ENCODE data around the gene KCNJ18.
"Not testable (repeated sequence)": the region's sequence is repeated elsewhere in the genome, so short reads cannot be mapped to it uniquely, and the experiment has no call there.

Gene KCNJ18

DNA sequence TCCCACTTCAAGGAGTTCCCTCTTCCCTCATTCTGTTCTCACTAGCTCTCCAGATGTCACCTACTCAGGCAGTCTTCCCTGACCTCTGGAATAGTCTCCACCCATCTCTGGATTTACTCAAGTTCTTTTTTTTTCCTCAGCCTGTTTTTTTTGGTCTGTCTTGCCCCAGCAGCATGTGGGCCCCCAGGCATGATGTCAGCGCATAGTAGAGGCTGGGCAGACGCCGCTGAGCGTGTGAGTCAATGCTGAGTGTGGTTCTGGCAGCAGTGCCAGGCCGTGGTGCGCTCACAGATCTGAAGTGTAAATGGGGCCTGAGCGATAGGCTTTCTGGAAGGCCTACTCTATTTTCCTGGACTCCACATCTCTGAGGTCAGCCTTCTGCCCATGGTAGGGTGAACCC lies 2.7 kb upstream of the KCNJ18 start:
- Mint-ChIP-seq H3K9me3 (ENCODE audit: low read depth) (no peaks in the 10 kb centered on the region), H3K27me3 (no peaks in the 10 kb centered on the region), H3K4me3 (no peak overlapping the region), H3K36me3 (no peaks in the 10 kb centered on the region), H3K27ac (no peak overlapping the region), H3K4me1 (ENCODE audit: low read depth) (no peaks in the 10 kb centered on the region)

DNA sequence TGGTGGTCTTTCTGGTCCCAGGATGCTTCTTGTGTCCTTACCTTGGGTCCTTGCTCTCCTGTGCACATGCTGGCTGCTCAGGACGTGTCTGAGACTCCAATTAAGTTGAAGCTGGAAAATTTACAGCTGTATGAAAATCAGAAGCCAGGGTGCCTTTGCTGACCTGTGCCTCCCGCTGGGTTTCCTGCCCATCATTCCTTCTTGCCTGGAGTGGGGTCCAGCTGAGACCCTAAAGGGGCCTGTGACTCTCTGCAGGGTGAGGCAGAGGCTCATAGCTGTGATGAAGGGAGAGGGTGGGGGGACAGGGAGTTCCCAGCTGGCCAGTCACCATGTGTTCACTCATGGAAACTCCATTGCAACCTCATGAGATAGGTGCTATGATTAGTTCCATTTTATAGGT lies 1.5 kb upstream of the KCNJ18 start:
- not testable (repeated sequence) for H3K4me1 Mint-ChIP-seq (ENCODE audit: low read depth); H3K9me3 Mint-ChIP-seq (ENCODE audit: low read depth); H3K27me3 Mint-ChIP-seq; H3K27ac Mint-ChIP-seq; H3K4me3 Mint-ChIP-seq; H3K36me3 Mint-ChIP-seq

DNA sequence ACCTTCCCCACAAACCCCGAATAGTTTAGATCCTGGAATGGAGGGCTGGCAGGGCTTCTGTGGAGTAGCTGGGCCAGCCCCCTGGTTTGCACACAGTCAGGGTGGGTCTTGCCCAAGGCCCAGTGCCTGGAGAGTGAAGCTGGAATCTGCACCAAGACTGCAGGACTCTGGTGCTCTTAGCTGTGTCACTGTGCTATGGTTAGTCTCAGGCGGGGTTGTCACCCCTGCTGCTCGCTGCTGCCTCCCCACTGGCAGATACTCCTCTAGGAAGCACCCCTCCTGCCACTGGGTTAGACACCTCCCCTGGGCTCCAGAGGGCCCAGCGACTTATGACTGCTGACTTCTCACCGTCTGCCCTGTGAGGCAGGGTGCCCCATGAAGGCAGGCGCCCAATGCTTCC lies 842 bp upstream of the KCNJ18 start:
- H3K27me3 Mint-ChIP-seq; H3K27ac Mint-ChIP-seq; H3K9me3 Mint-ChIP-seq (ENCODE audit: low read depth): not testable (repeated sequence)

GRCh38 chr17:21692704-21693065 lies 362 bp downstream of the KCNJ18 start:
- H3K27ac Mint-ChIP-seq; H3K4me3 Mint-ChIP-seq; H3K9me3 Mint-ChIP-seq (ENCODE audit: low read depth); H3K36me3 Mint-ChIP-seq; H3K27me3 Mint-ChIP-seq; H3K4me1 Mint-ChIP-seq (ENCODE audit: low read depth): not testable (repeated sequence)

More for the DNA sequence above, 842 bp upstream of the KCNJ18 start:
- H3K36me3 Mint-ChIP-seq; H3K4me1 Mint-ChIP-seq (ENCODE audit: low read depth); H3K4me3 Mint-ChIP-seq: not testable (repeated sequence)

DNA sequence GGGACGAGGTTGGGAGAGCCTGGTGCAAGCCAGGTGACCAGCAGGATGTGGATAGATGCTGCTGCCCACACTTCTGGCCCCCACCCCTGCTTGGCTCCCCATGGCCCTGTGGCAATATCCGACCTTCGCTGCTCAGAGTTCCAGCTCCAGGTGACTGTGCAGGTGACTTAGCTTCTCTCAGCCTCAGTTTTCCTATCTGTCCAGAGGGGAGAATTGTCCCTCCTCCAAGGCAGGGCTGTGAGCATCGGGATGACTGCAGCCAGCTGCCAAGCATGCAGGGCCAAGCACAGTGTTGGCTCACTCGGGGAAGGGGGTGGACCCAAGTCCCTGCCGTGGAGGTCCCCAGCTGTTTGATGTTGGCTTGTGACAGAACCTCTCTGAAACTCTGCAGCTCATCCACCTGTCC lies 1.1 kb downstream of the KCNJ18 start:
- H3K4me1 Mint-ChIP-seq (ENCODE audit: low read depth); H3K36me3 Mint-ChIP-seq; H3K4me3 Mint-ChIP-seq; H3K27me3 Mint-ChIP-seq; H3K9me3 Mint-ChIP-seq (ENCODE audit: low read depth); H3K27ac Mint-ChIP-seq: not testable (repeated sequence)

DNA sequence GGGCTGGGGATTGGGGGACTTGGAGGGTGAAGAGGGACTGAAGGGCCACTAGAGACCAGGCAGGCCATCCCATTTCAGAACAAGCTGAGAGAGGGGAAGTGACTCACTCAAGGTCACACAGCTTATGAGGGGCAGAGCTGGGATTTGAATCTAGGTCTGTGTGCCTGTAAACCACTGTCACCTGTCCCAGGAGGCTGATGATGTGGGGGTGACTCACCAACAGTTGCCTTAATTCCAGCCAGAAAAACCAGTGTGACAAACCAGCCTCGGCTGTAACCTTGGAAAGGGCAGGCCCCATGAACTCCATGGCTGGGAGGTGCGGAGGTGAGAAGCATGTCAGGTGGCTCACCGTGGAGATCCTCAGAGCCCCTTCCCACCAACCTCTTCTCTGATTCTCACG lies 1.6 kb downstream of the KCNJ18 start:
- H3K9me3 Mint-ChIP-seq (ENCODE audit: low read depth); H3K27me3 Mint-ChIP-seq; H3K36me3 Mint-ChIP-seq: not testable (repeated sequence)

DNA sequence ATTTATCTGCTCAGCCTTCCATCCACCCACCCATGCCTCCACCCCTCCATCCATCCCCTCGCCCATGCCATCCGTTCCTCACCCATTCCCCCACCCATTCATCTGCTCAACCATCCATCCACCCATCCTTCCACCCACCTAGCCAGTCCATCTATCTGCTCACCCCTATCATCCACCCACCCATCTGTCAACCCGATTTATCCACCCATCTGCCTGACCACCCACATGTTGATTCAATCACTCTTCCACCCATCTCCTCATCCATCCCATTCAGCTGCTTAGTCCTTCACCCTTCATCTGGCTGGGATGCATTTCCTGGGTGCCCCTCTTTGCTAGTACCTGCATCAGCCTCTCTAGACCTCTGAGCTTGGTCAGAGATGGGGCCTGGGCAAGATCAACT lies 3.9 kb downstream of the KCNJ18 start:
- not testable (repeated sequence) for H3K4me1 Mint-ChIP-seq (ENCODE audit: low read depth); H3K27ac Mint-ChIP-seq; H3K36me3 Mint-ChIP-seq; H3K27me3 Mint-ChIP-seq; H3K4me3 Mint-ChIP-seq; H3K9me3 Mint-ChIP-seq (ENCODE audit: low read depth)

More for the DNA sequence above, 1.6 kb downstream of the KCNJ18 start:
- H3K27ac Mint-ChIP-seq; H3K4me3 Mint-ChIP-seq; H3K4me1 Mint-ChIP-seq (ENCODE audit: low read depth): not testable (repeated sequence)

DNA sequence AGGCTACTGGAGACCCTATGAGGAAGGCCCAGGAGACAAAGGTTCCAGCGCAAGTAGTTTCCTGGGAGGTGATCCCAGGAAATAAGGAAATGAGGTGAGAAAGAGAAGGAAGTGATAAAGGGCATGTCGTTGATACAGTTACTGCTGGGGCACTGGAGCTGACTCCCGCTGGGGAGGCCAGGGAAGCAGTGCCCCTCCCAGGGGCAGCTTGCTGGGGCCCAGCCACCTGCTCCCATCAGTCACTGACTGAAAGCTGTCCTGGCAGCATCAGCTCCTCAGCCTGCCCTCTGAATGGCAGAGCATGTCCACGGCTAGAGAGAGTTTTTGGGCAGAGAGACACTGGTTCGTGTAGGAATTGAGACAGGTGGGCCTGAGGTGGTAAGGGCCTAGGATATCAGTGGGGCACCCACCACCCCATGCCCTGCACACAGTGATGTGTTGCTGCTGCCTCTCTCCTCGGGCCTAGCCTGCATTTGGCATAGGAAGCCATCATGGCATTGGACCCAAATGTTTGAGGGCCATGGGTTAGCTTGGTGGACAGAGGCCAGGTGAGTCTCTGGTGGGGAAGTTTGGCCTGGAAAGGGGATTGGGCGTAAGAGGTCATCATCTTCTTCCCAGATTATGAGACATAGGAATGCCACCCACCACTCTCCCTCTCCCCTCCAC lies 4.7 kb downstream of the KCNJ18 start:
- not testable (repeated sequence) for H3K27ac Mint-ChIP-seq; H3K36me3 Mint-ChIP-seq; H3K4me3 Mint-ChIP-seq; H3K9me3 Mint-ChIP-seq (ENCODE audit: low read depth); H3K4me1 Mint-ChIP-seq (ENCODE audit: low read depth); H3K27me3 Mint-ChIP-seq

- not testable (repeated sequence) for H3K27ac Mint-ChIP-seq, H3K4me3 Mint-ChIP-seq
Observed at GRCh38 chr17:21697508-21697860, 5.2 kb downstream of the KCNJ18 start.

GRCh38 chr17:21698437-21699075 lies 6.2 kb downstream of the KCNJ18 start:
- H3K27me3 Mint-ChIP-seq; H3K4me3 Mint-ChIP-seq; H3K9me3 Mint-ChIP-seq (ENCODE audit: low read depth); H3K36me3 Mint-ChIP-seq; H3K27ac Mint-ChIP-seq; H3K4me1 Mint-ChIP-seq (ENCODE audit: low read depth): not testable (repeated sequence)

More at GRCh38 chr17:21697508-21697860, 5.2 kb downstream of the KCNJ18 start:
- not testable (repeated sequence) for H3K9me3 Mint-ChIP-seq (ENCODE audit: low read depth); H3K4me1 Mint-ChIP-seq (ENCODE audit: low read depth); H3K27me3 Mint-ChIP-seq; H3K36me3 Mint-ChIP-seq

DNA sequence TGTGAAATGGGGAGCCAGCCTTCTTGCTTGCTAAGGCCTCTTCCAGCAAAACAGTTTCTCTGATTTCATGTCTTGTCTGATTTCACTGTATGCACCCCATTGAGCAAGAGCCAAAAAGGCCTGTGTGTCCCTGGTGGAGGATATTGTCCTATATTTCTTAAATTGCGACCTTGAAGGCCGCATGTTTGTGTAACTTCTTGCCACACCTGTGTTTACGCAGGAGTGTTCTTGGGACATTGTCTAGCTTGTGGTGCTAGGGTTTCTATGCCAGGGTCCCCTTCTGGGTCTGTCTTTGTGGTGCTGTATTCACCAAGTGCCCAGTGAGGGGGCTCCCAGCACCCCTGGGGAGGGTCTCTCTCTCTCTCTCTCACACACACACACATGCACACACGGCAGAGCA lies 6.8 kb downstream of the KCNJ18 start:
- not testable (repeated sequence) for H3K27ac Mint-ChIP-seq; H3K9me3 Mint-ChIP-seq (ENCODE audit: low read depth); H3K36me3 Mint-ChIP-seq; H3K4me3 Mint-ChIP-seq; H3K27me3 Mint-ChIP-seq; H3K4me1 Mint-ChIP-seq (ENCODE audit: low read depth)

DNA sequence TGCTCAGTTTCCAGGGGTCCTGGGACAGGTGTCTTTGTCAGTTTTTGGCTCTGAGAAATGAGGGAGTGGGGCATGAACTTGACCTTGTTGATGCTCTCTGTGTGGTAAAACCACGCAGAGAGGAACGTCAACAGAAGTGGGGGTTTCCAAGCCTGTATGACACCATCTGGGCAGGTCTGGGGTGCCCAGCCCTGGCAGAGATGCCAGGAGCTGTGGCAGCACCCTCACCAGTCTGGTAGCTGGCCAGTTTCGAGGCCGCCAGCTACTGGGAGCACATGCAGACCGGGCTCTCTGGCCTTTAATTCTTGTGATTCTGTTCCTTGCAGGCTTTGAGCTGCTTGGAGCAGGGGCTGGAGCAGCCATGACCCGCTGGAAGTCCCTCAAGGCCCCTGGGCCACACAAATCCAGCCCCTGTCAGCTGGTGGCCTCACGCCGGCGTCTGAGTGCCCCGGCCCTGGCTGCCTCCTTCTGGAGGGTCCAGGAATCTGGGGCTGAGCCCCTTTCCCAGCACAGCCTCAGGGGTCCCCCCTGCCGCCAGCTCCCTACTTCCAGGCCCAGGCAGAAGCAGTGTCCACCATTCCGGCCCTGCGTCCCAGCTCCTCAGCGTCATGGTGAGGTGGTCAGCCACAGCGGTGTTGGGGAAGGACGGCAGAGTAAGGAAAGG lies 7.4 kb downstream of the KCNJ18 start:
- H3K36me3 Mint-ChIP-seq; H3K27ac Mint-ChIP-seq; H3K4me1 Mint-ChIP-seq (ENCODE audit: low read depth); H3K27me3 Mint-ChIP-seq; H3K9me3 Mint-ChIP-seq (ENCODE audit: low read depth); H3K4me3 Mint-ChIP-seq: not testable (repeated sequence)

GRCh38 chr17:21701090-21701489 lies 8.8 kb downstream of the KCNJ18 start:
- H3K4me1 Mint-ChIP-seq (ENCODE audit: low read depth); H3K27me3 Mint-ChIP-seq; H3K4me3 Mint-ChIP-seq; H3K9me3 Mint-ChIP-seq (ENCODE audit: low read depth); H3K27ac Mint-ChIP-seq; H3K36me3 Mint-ChIP-seq: not testable (repeated sequence)

GRCh38 chr17:21702029-21702428 lies 9.7 kb downstream of the KCNJ18 start:
- H3K9me3 Mint-ChIP-seq (ENCODE audit: low read depth); H3K4me3 Mint-ChIP-seq; H3K36me3 Mint-ChIP-seq; H3K27ac Mint-ChIP-seq; H3K4me1 Mint-ChIP-seq (ENCODE audit: low read depth); H3K27me3 Mint-ChIP-seq: not testable (repeated sequence)

GRCh38 chr17:21702521-21702920 lies 10.2 kb downstream of the KCNJ18 start:
- not testable (repeated sequence) for H3K36me3 Mint-ChIP-seq

GRCh38 chr17:21702940-21703640 lies 10.8 kb downstream of the KCNJ18 start:
- H3K4me1 Mint-ChIP-seq (ENCODE audit: low read depth); H3K9me3 Mint-ChIP-seq (ENCODE audit: low read depth); H3K27ac Mint-ChIP-seq; H3K36me3 Mint-ChIP-seq; H3K4me3 Mint-ChIP-seq; H3K27me3 Mint-ChIP-seq: not testable (repeated sequence)

More at GRCh38 chr17:21702521-21702920, 10.2 kb downstream of the KCNJ18 start:
- H3K27ac Mint-ChIP-seq; H3K4me3 Mint-ChIP-seq; H3K9me3 Mint-ChIP-seq (ENCODE audit: low read depth); H3K4me1 Mint-ChIP-seq (ENCODE audit: low read depth); H3K27me3 Mint-ChIP-seq: not testable (repeated sequence)
